HL-60 (cell line): Measurements from ENCODE around the gene NKAIN1.

Source experiments
- DNase-seq, 2 experiments: peaks; one replicate each; pipeline ENCODE4 v3.0.0-alpha.2; 2010 to 2020; ENCODE audit warnings: low read depth in 1 of 2, low spot score in 1 of 2
- H3K27ac ChIP-seq: fragments of 250-450 bp; sonication (Bioruptor Pico); replicated peaks from 2 replicates; pipeline ENCODE4 v1.5.1; 2020; ENCODE audit warnings: mild to moderate bottlenecking, moderate library complexity
- H3K27me3 ChIP-seq: fragments of 250-450 bp; sonication (Bioruptor Pico); 2 replicates; pipeline ENCODE4 v1.5.1; 2021; ENCODE audit warnings: mild to moderate bottlenecking, moderate library complexity; ENCODE audit not compliant: insufficient read depth, poor library complexity, severe bottlenecking
- H3K4me3 ChIP-seq: replicated peaks from 2 replicates; pipeline ENCODE4 v1.5.1; 2011; ENCODE audit warnings: mild to moderate bottlenecking, control low read depth, low read length; ENCODE audit not compliant: insufficient read depth
- GABPA ChIP-seq: IDR thresholded peaks from 2 replicates; pipeline ENCODE4 v1.6.1; 2012; ENCODE audit warnings: low read depth
- POLR2AphosphoS5 ChIP-seq: IDR thresholded peaks from 2 replicates; pipeline ENCODE4 v1.6.1; 2012; ENCODE audit warnings: low read depth
- SPI1 ChIP-seq: IDR thresholded peaks from 2 replicates; pipeline ENCODE4 v1.6.1; 2012; ENCODE audit warnings: low read depth, mild to moderate bottlenecking, borderline replicate concordance
- TF ChIP-seq, protein P1 (sequence below): IDR thresholded peaks from one replicate; pipeline ENCODE4 v1.5.1; 2011; ENCODE audit warnings: low read length, control low read depth, inconsistent platforms; ENCODE audit not compliant: insufficient read depth
- TF ChIP-seq, protein P2 (sequence below): IDR thresholded peaks from 2 replicates; pipeline ENCODE4 v1.6.1; 2012; ENCODE audit warnings: low read depth; ENCODE audit not compliant: insufficient replicate concordance

The NKAIN1 gene

DNA sequence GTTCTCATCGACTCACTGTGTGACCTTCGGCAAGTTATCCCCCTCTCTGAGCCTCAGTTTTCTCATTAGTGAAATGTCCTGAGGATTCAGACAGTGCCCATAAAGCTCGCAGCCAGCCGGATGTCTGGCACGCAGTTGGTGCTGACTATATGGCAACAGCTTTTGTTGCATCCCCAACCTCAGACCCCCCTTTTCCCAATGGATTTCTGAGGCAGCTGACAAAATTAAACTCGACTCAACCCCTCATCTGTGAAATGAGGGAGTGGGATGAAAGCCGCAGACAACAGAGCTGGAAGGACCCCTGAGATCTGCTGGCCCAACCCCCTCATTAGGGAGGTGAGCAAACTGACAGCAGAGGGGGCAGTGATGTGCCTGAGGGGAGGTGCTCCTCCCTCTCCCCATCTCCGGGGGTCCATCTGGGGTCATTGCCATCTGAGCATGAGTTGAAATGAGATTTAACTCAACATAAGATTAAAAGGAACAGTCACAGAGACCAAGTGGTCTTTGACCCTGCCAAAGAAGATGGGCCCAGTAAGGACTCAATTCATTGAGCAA is 40.4 kb downstream of the NKAIN1 start:
- TF ChIP-seq SPI1: no peak
- TF ChIP-seq GABPA: no peak
- TF ChIP-seq, protein P1, sequence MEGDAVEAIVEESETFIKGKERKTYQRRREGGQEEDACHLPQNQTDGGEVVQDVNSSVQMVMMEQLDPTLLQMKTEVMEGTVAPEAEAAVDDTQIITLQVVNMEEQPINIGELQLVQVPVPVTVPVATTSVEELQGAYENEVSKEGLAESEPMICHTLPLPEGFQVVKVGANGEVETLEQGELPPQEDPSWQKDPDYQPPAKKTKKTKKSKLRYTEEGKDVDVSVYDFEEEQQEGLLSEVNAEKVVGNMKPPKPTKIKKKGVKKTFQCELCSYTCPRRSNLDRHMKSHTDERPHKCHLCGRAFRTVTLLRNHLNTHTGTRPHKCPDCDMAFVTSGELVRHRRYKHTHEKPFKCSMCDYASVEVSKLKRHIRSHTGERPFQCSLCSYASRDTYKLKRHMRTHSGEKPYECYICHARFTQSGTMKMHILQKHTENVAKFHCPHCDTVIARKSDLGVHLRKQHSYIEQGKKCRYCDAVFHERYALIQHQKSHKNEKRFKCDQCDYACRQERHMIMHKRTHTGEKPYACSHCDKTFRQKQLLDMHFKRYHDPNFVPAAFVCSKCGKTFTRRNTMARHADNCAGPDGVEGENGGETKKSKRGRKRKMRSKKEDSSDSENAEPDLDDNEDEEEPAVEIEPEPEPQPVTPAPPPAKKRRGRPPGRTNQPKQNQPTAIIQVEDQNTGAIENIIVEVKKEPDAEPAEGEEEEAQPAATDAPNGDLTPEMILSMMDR: no peak
- TF ChIP-seq POLR2AphosphoS5: no peak
- TF ChIP-seq, protein P2, sequence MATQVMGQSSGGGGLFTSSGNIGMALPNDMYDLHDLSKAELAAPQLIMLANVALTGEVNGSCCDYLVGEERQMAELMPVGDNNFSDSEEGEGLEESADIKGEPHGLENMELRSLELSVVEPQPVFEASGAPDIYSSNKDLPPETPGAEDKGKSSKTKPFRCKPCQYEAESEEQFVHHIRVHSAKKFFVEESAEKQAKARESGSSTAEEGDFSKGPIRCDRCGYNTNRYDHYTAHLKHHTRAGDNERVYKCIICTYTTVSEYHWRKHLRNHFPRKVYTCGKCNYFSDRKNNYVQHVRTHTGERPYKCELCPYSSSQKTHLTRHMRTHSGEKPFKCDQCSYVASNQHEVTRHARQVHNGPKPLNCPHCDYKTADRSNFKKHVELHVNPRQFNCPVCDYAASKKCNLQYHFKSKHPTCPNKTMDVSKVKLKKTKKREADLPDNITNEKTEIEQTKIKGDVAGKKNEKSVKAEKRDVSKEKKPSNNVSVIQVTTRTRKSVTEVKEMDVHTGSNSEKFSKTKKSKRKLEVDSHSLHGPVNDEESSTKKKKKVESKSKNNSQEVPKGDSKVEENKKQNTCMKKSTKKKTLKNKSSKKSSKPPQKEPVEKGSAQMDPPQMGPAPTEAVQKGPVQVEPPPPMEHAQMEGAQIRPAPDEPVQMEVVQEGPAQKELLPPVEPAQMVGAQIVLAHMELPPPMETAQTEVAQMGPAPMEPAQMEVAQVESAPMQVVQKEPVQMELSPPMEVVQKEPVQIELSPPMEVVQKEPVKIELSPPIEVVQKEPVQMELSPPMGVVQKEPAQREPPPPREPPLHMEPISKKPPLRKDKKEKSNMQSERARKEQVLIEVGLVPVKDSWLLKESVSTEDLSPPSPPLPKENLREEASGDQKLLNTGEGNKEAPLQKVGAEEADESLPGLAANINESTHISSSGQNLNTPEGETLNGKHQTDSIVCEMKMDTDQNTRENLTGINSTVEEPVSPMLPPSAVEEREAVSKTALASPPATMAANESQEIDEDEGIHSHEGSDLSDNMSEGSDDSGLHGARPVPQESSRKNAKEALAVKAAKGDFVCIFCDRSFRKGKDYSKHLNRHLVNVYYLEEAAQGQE: no peak
- H3K4me3 ChIP-seq: no peak overlapping the region
- no peak for DNase-seq
- no peaks in the 10 kb centered on the region for H3K27me3 ChIP-seq
- no peak overlapping the region for H3K27ac ChIP-seq

DNA sequence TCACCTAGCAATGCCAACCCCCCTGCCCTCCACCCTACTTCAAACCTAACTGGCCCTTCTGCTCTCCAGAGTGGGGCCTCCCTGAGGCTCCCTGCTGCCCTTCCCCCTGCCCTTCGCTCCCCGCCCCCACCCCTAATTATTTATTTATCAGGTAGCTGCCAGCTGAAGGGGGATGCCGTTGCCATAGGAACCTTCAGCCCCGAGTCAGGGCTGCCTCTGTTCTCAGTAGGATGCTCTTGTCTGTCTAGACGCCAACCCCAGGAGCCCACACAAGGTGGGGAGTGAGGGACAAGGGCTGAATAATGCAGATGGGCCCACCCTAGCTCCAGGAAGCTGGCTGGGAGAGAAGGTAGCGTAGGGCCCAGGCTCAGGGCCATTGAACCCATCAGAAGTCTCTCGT is 41.1 kb downstream of the NKAIN1 start:
- H3K27me3 ChIP-seq: no peaks in the 10 kb centered on the region
- no peak overlapping the region for H3K4me3 ChIP-seq
- H3K27ac ChIP-seq: no peak overlapping the region
- TF ChIP-seq SPI1: no peak
- TF ChIP-seq POLR2AphosphoS5: no peak
- no peak for TF ChIP-seq GABPA
- TF ChIP-seq, protein P2: no peak
- TF ChIP-seq, protein P1: no peak
- no peak for DNase-seq

DNA sequence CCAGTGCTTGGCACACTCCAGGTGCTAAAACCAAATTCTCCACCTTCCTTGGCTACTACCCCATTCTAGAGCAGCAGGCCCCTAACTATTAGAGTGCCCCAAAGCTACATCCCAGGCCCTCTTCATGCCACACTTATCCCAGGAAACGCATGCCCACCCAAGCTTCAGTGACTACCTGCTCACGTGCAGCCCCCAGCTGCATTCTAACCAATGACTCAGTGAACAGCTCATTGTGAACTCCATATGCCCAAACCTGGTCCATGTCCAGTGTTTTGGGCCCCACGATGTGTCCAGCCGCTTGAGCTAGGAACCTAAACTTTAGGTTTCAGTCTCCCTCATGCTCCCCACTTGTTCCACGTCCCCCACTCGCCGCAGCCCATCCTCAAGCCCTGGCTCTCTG is 41.5 kb downstream of the NKAIN1 start:
- no peak overlapping the region for H3K4me3 ChIP-seq
- no peak for DNase-seq
- no peak for TF ChIP-seq POLR2AphosphoS5
- no peak for TF ChIP-seq GABPA
- TF ChIP-seq, protein P2: no peak
- TF ChIP-seq, protein P1: no peak
- TF ChIP-seq SPI1: no peak
- H3K27me3 ChIP-seq: no peaks in the 10 kb centered on the region
- H3K27ac ChIP-seq: no peak overlapping the region
